H1 (cell line): ENCODE results near the gene LDLRAD3. TPM values are rescaled to one million over a fixed set of nuclear protein-coding genes. Genes with fewer than 3 reads are reported as not detected.

ENCODE experiments used
- CTCF ChIA-PET: fragments of 300-600 bp; sonication (Branson Sonifier 250); formaldehyde crosslinking; loops from one replicate; lab custom pipeline; 2021; ENCODE audit not compliant: partially characterized antibody; lab: Charles Lee
- POLR2A ChIA-PET: fragments of 300-600 bp; sonication (Branson Sonifier 250); formaldehyde crosslinking; loops from one replicate; lab custom pipeline; 2021; ENCODE audit warnings: inconsistent platforms; ENCODE audit not compliant: partially characterized antibody; lab: Charles Lee
- DNase-seq, 2 experiments: peaks; one replicate each; pipeline versions ENCODE4 v3.0.0 to v3.0.0-alpha.2; 2010 to 2022; ENCODE audit warnings: low spot score in 2 of 2, low read depth in 1 of 2, mixed read lengths in 1 of 2
- FAIRE-seq: peaks from 2 replicates; lab custom pipeline; 2011; peaks lifted over from hg19 to GRCh38; lab: Jason Lieb, UNC
- H2AFZ ChIP-seq: 2 replicates; pipeline ENCODE4 v1.8.1; 2012; ENCODE audit warnings: low read length, inconsistent platforms
- H2AK5ac ChIP-seq: 2 replicates; pipeline ENCODE4 v1.6.1; 2013; ENCODE audit warnings: low read depth, low read length
- H2BK120ac ChIP-seq: replicated peaks from 2 replicates; pipeline ENCODE3; 2013; ENCODE audit warnings: low read depth, low read length, inconsistent platforms
- H2BK12ac ChIP-seq: 2 replicates; pipeline ENCODE4 v1.6.1; 2013; ENCODE audit warnings: low read depth, low read length
- H2BK15ac ChIP-seq: 2 replicates; pipeline ENCODE4 v1.6.1; 2013; ENCODE audit warnings: low read length
- H2BK20ac ChIP-seq: 2 replicates; pipeline ENCODE4 v1.6.1; 2013; ENCODE audit warnings: low read length
- H2BK5ac ChIP-seq: 2 replicates; pipeline ENCODE4 v1.6.1; 2013; ENCODE audit warnings: low read depth, low read length
- H3K14ac ChIP-seq: 2 replicates; pipeline ENCODE4 v1.6.1; 2013; ENCODE audit warnings: inconsistent platforms; ENCODE audit not compliant: insufficient read length
- H3K18ac ChIP-seq: 2 replicates; pipeline ENCODE4 v1.6.1; 2013; ENCODE audit warnings: low read length; ENCODE audit errors: extremely low read depth
- H3K23ac ChIP-seq: 2 replicates; pipeline ENCODE4 v1.6.1; 2013; ENCODE audit warnings: inconsistent platforms; ENCODE audit not compliant: insufficient read length
- H3K23me2 ChIP-seq: 2 replicates; pipeline ENCODE4 v1.6.1; 2013; ENCODE audit warnings: low read depth, low read length
- H3K27ac ChIP-seq: 2 replicates; pipeline ENCODE4 v1.6.1; 2011; ENCODE audit warnings: low read depth, low read length, inconsistent platforms
- H3K27me3 ChIP-seq, 4 experiments: replicated peaks in 1 of 4; 1 replicate in 1 of 4; 2 replicates in 3 of 4; pipeline versions ENCODE4 v1.6.1 to v1.8.1; 2011 to 2013; ENCODE audit warnings: low read length in 3 of 4, mild to moderate bottlenecking in 3 of 4, inconsistent platforms in 2 of 4, mixed read lengths in 2 of 4, moderate library complexity in 1 of 4; ENCODE audit not compliant: control insufficient read depth in 3 of 4, insufficient read depth in 3 of 4; ENCODE audit errors: extremely low read depth in 1 of 4
- H3K36me3 ChIP-seq, 4 experiments: 2 replicates each; pipeline versions ENCODE4 v1.6.1 to v1.8.1; 2011 to 2013; ENCODE audit warnings: mild to moderate bottlenecking in 4 of 4, low read length in 3 of 4, moderate library complexity in 2 of 4, control low read depth in 1 of 4, inconsistent platforms in 1 of 4; ENCODE audit not compliant: insufficient read depth in 4 of 4, control insufficient read depth in 2 of 4
- H3K4ac ChIP-seq: replicated peaks from 2 replicates; pipeline ENCODE3; 2013; ENCODE audit warnings: low read length, low read depth, mixed read lengths, inconsistent platforms; ENCODE audit not compliant: insufficient read length
- H3K4me1 ChIP-seq, 4 experiments: replicated peaks in 1 of 4; 1 replicate in 1 of 4; 2 replicates in 3 of 4; pipeline versions ENCODE4 v1.6.1 to v1.8.1; 2011 to 2013; ENCODE audit warnings: low read length in 3 of 4, inconsistent platforms in 2 of 4, mixed read lengths in 1 of 4; ENCODE audit not compliant: insufficient read depth in 4 of 4, control insufficient read depth in 3 of 4
- H3K4me2 ChIP-seq, 2 experiments: 2 replicates each; pipeline versions ENCODE4 v1.6.1 to v1.8.1; 2011 to 2013; ENCODE audit warnings: low read depth in 2 of 2, low read length in 2 of 2, control low read depth in 1 of 2, inconsistent platforms in 1 of 2, mild to moderate bottlenecking in 1 of 2; ENCODE audit not compliant: insufficient read depth in 1 of 2
- H3K4me3 ChIP-seq, 4 experiments: fragments of 200-600, 300-600 bp in 1 of 4; sonication (generic), shearing (Covaris generic), sonication (Bioruptor Twin) in 1 of 4; 2 replicates each; pipeline versions ENCODE4 v1.5.1 to v1.8.1; 2011 to 2016; ENCODE audit warnings: low read length in 4 of 4, low read depth in 3 of 4, control low read depth in 2 of 4, inconsistent platforms in 2 of 4, mild to moderate bottlenecking in 2 of 4, mixed read lengths in 1 of 4, moderate library complexity in 1 of 4; ENCODE audit not compliant: insufficient read depth in 2 of 4; ENCODE audit errors: extremely low read depth in 1 of 4
- H3K56ac ChIP-seq: replicated peaks from 2 replicates; pipeline ENCODE3; 2013; ENCODE audit warnings: low read depth, mild to moderate bottlenecking, mixed read lengths, low read length, inconsistent platforms; ENCODE audit not compliant: insufficient read length
- H3K79me1 ChIP-seq: 2 replicates; pipeline ENCODE4 v1.6.1; 2013; ENCODE audit warnings: low read depth, low read length, control low read depth
- H3K79me2 ChIP-seq, 2 experiments: 2 replicates each; pipeline versions ENCODE4 v1.6.1 to v1.8.1; 2012 to 2013; ENCODE audit warnings: low read length in 2 of 2, mild to moderate bottlenecking in 2 of 2, inconsistent platforms in 1 of 2; ENCODE audit not compliant: insufficient read depth in 2 of 2, control insufficient read depth in 1 of 2
- H3K9ac ChIP-seq, 4 experiments: replicated peaks in 1 of 4; 1 replicate in 1 of 4; 2 replicates in 3 of 4; pipeline versions ENCODE4 v1.6.1 to v1.8.1; 2011 to 2013; ENCODE audit warnings: low read depth in 3 of 4, low read length in 3 of 4, control low read depth in 2 of 4, mild to moderate bottlenecking in 2 of 4, moderate library complexity in 2 of 4, inconsistent platforms in 1 of 4; ENCODE audit errors: extremely low read depth in 1 of 4
- H3K9me3 ChIP-seq, 2 experiments: 2 replicates each; pipeline versions ENCODE4 v1.6.1 to v1.8.1; 2012 to 2013; ENCODE audit warnings: mild to moderate bottlenecking in 2 of 2, moderate library complexity in 2 of 2, control low read depth in 1 of 2, inconsistent platforms in 1 of 2, low read depth in 1 of 2, low read length in 1 of 2, mixed read lengths in 1 of 2; ENCODE audit not compliant: insufficient read depth in 2 of 2
- H4K20me1 ChIP-seq, 2 experiments: replicated peaks in 1 of 2; 2 replicates each; pipeline versions ENCODE3 to v1.8.1; 2011 to 2013; ENCODE audit warnings: inconsistent platforms in 2 of 2, low read length in 2 of 2, mild to moderate bottlenecking in 1 of 2; ENCODE audit not compliant: insufficient read depth in 2 of 2, control insufficient read depth in 1 of 2
- H4K5ac ChIP-seq: 2 replicates; pipeline ENCODE4 v1.6.1; 2013; ENCODE audit warnings: low read length, low read depth, mixed read lengths, inconsistent platforms; ENCODE audit not compliant: insufficient read length
- H4K8ac ChIP-seq: 2 replicates; pipeline ENCODE4 v1.8.0; 2013; ENCODE audit warnings: mild to moderate bottlenecking, moderate library complexity, low read length, inconsistent platforms; ENCODE audit not compliant: insufficient read depth; ENCODE audit errors: extremely low read depth
- H4K91ac ChIP-seq: replicated peaks from 2 replicates; pipeline ENCODE3; 2013; ENCODE audit warnings: low read length, mixed read lengths, inconsistent platforms; ENCODE audit not compliant: insufficient read length
- ASH2L ChIP-seq: fragments of 200-600, 300-600 bp; sonication (generic); IDR thresholded peaks from one replicate; pipeline ENCODE4 v1.7.1; 2017; ENCODE audit warnings: low read length
- CREB1 ChIP-seq: IDR thresholded peaks from 2 replicates; pipeline ENCODE4 v1.6.1; 2012; ENCODE audit warnings: inconsistent platforms
- KDM1A ChIP-seq: fragments of 200-600, 300-600 bp; sonication (generic); IDR thresholded peaks from 2 replicates; pipeline ENCODE4 v1.7.1; 2016; ENCODE audit warnings: mild to moderate bottlenecking, low read length, borderline replicate concordance
- PHF8 ChIP-seq: fragments of 200-600 bp; sonication (generic); conservative IDR thresholded peaks from 2 replicates; pipeline ENCODE4 v1.7.1; 2012; ENCODE audit warnings: low read depth, mild to moderate bottlenecking, inconsistent platforms, low read length, moderate library complexity
- SP4 ChIP-seq: IDR thresholded peaks from 2 replicates; pipeline ENCODE4 v1.6.1; 2012; ENCODE audit warnings: low read length, inconsistent platforms
- WGBS, 2 experiments: shearing (Covaris generic) in 1 of 2; methylation state at CpG; one replicate each; pipeline versions ENCODE4 v1.1.6 to v1.1.7; 2013 to 2015; ENCODE audit warnings: low lambda C conversion rate in 2 of 2, mixed read lengths in 2 of 2, inconsistent platforms in 1 of 2, low coverage in 1 of 2, missing lambda C conversion rate in 1 of 2; ENCODE audit not compliant: insufficient replicate concordance in 2 of 2, insufficient coverage in 1 of 2, insufficient read length in 1 of 2; ENCODE audit errors: extremely low coverage in 1 of 2, missing lambda C conversion rate in 1 of 2; 5-methylcytosine and 5-hydroxymethylcytosine counted together
- polyA plus RNA-seq, 7 experiments: library from polyadenylated mRNA; depleted of rRNA in 3 of 7; stranded (reverse) in 5 of 7; unstranded in 2 of 7; fragments of >200 nt in 5 of 7; fragments of 200-250 nt in 2 of 7; gene quantifications; 1 replicate in 5 of 7; 2 replicates in 1 of 7; 4 replicates in 1 of 7; pipeline versions ENCODE4 v1.2.1 to v1.2.3, GENCODE V29; 2011 to 2013; ENCODE audit warnings: missing spikeins in 2 of 7, mixed read lengths in 2 of 7
- total RNA-seq: library from RNA; stranded (reverse); fragmentation: NEBNext Ultra II Directional; extraction: Animal tissue kit (Norgen Biotek cat#: 25700); gene quantifications from 2 replicates; pipeline ENCODE4 v1.2.1, GENCODE V29; 2021
- TF ChIP-seq, protein P1 (sequence below): IDR thresholded peaks from 2 replicates; pipeline ENCODE4 v1.6.1; 2012; ENCODE audit warnings: low read length, inconsistent platforms
- TF ChIP-seq, protein P2 (sequence below), 3 experiments: IDR thresholded peaks; 1 replicate in 2 of 3; 2 replicates in 1 of 3; pipeline versions ENCODE4 v1.5.1 to v1.6.1; 2011; ENCODE audit warnings: low read length in 3 of 3, mild to moderate bottlenecking in 3 of 3, inconsistent platforms in 2 of 3, low read depth in 1 of 3, moderate library complexity in 1 of 3; ENCODE audit not compliant: insufficient read depth in 1 of 3; ENCODE audit errors: control extremely low read depth in 1 of 3

LDLRAD3 gene
- total and polyA plus RNA-seq, 2 of the 8 experiments (the other 6 are each of a cell fraction or from before 2014, with no cell fraction given): 18.6 to 22.8 TPM

GRCh38 chr11:35947437-35947836 is 3.6 kb downstream of the LDLRAD3 start:
- POLR2A ChIA-PET: interaction anchor here (0.6 to 1.1 kb wide), 3 partner anchors 9 to 533 kb away, joined by 3 read pairs; no protein-coding TSS in a partner anchor
- H3K36me3 ChIP-seq: no peaks in the 10 kb centered on the region; a peak in 1 of 8 replicates
- H3K27me3 ChIP-seq: peaks cover 0 to 5% (median 2%) of the 10 kb centered on the region in 4 experiments; a peak in 5 of 7 replicates
- no peak overlapping the region for H2BK15ac ChIP-seq
- no peak overlapping the region for H3K56ac ChIP-seq
- no peak overlapping the region for H3K4me3 ChIP-seq
- peaks cover 26 to 78% of the 10 kb centered on the region in 2 experiments for H3K79me2 ChIP-seq
- H2AK5ac ChIP-seq: no peak overlapping the region
- CTCF ChIA-PET: interaction anchor here (0.9 to 2.0 kb wide), 3 partner anchors 9 to 109 kb away, joined by 3 to 8 read pairs (median 3); no protein-coding TSS in a partner anchor
- no peaks in the 10 kb centered on the region for H3K9me3 ChIP-seq
- H4K91ac ChIP-seq: no peak overlapping the region
- peaks cover 7 to 32% (median 15%) of the 10 kb centered on the region in 4 experiments; a peak in 6 of 7 replicates for H3K4me1 ChIP-seq
- no peak overlapping the region for H4K8ac ChIP-seq
- no peak overlapping the region; a peak in 1 of 4 replicates for H3K4me2 ChIP-seq
- H3K14ac ChIP-seq: no peak overlapping the region
- H3K79me1 ChIP-seq: peaks cover 24% of the 10 kb centered on the region
- H3K23me2 ChIP-seq: peaks cover 12% of the 10 kb centered on the region
- H2BK120ac ChIP-seq: no peak overlapping the region
- H2BK12ac ChIP-seq: no peak overlapping the region
- H4K5ac ChIP-seq: no peak overlapping the region
- H3K18ac ChIP-seq: no peak overlapping the region
- no peak overlapping the region for H2BK5ac ChIP-seq
- no peak overlapping the region for H3K4ac ChIP-seq
- WGBS, 2 experiments: 100% methylated on average over 4 of the region's 4 CpGs; no CpG with 5 or more reads in 1 of the 2 experiments
- no peak overlapping the region for H3K9ac ChIP-seq
- FAIRE-seq (no peak), DNase-seq (no peak)
- peaks cover 15 to 34% of the 10 kb centered on the region in 2 experiments for H4K20me1 ChIP-seq
- H3K27ac ChIP-seq: no peak overlapping the region
- no peak overlapping the region for H2AFZ ChIP-seq
- H2BK20ac ChIP-seq: no peak overlapping the region
- no peak overlapping the region for H3K23ac ChIP-seq
- no peak for TF ChIP-seq KDM1A
- TF ChIP-seq, protein P1, sequence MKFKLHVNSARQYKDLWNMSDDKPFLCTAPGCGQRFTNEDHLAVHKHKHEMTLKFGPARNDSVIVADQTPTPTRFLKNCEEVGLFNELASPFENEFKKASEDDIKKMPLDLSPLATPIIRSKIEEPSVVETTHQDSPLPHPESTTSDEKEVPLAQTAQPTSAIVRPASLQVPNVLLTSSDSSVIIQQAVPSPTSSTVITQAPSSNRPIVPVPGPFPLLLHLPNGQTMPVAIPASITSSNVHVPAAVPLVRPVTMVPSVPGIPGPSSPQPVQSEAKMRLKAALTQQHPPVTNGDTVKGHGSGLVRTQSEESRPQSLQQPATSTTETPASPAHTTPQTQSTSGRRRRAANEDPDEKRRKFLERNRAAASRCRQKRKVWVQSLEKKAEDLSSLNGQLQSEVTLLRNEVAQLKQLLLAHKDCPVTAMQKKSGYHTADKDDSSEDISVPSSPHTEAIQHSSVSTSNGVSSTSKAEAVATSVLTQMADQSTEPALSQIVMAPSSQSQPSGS: no peak
- TF ChIP-seq SP4: no peak
- no peak for TF ChIP-seq ASH2L
- TF ChIP-seq CREB1: no peak
- TF ChIP-seq, protein P2, sequence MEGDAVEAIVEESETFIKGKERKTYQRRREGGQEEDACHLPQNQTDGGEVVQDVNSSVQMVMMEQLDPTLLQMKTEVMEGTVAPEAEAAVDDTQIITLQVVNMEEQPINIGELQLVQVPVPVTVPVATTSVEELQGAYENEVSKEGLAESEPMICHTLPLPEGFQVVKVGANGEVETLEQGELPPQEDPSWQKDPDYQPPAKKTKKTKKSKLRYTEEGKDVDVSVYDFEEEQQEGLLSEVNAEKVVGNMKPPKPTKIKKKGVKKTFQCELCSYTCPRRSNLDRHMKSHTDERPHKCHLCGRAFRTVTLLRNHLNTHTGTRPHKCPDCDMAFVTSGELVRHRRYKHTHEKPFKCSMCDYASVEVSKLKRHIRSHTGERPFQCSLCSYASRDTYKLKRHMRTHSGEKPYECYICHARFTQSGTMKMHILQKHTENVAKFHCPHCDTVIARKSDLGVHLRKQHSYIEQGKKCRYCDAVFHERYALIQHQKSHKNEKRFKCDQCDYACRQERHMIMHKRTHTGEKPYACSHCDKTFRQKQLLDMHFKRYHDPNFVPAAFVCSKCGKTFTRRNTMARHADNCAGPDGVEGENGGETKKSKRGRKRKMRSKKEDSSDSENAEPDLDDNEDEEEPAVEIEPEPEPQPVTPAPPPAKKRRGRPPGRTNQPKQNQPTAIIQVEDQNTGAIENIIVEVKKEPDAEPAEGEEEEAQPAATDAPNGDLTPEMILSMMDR (IDR thresholded peaks at IDR 0.05; ENCODE audit: control extremely low read depth in 1 of 3, insufficient read depth in 1 of 3, low read depth in 1 of 3, low read length in 3 of 3): no peak
- no peak for TF ChIP-seq PHF8
